Thymus (tissue), 11 donors: Measurements from ENCODE around the gene S1PR2. TPM values are rescaled to one million over a fixed set of nuclear protein-coding genes. Genes with fewer than 3 reads are reported as not detected.
A peak's percentile ranks its signal among the peaks of the same experiment; 100 is the strongest.
"Not testable (repeated sequence)": the region's sequence is repeated elsewhere in the genome, so short reads cannot be mapped to it uniquely, and the experiment has no call there.

ENCODE experiments used
- DNase-seq, 9 donors: peaks; one replicate each; pipeline ENCODE4 v3.0.0-alpha.2; 2013; ENCODE audit warnings: low spot score in 9 of 9, low read depth in 6 of 9, missing footprints in 1 of 9
- H3K27ac ChIP-seq, 2 donors: one replicate each; pipeline ENCODE4 v1.5.1; 2013; ENCODE audit warnings: control low read depth in 1 of 2, low read depth in 1 of 2, low read length in 1 of 2, mild to moderate bottlenecking in 1 of 2, moderate library complexity in 1 of 2
- H3K27me3 ChIP-seq, 2 donors: one replicate each; pipeline ENCODE4 v1.5.1; 2013; ENCODE audit warnings: low read length in 1 of 2; ENCODE audit not compliant: control insufficient read depth in 2 of 2, insufficient read depth in 1 of 2
- H3K36me3 ChIP-seq, 2 donors: one replicate each; pipeline ENCODE4 v1.5.1; 2013; ENCODE audit warnings: low read length in 1 of 2, mild to moderate bottlenecking in 1 of 2, moderate library complexity in 1 of 2; ENCODE audit not compliant: control insufficient read depth in 2 of 2, insufficient read depth in 2 of 2
- H3K4me1 ChIP-seq, 2 donors: one replicate each; pipeline ENCODE4 v1.5.1; 2013; ENCODE audit warnings: low read length in 2 of 2; ENCODE audit not compliant: control insufficient read depth in 2 of 2, insufficient read depth in 2 of 2
- H3K4me3 ChIP-seq, 2 donors: one replicate each; pipeline ENCODE4 v1.5.1; 2013; ENCODE audit warnings: low read length in 2 of 2, control low read depth in 1 of 2, mild to moderate bottlenecking in 1 of 2
- H3K9me3 ChIP-seq, 2 donors: one replicate each; pipeline ENCODE4 v1.5.1; 2013; ENCODE audit warnings: low read length in 1 of 2, mild to moderate bottlenecking in 1 of 2; ENCODE audit not compliant: control insufficient read depth in 2 of 2, insufficient read depth in 1 of 2
- WGBS: extraction: QIAGEN DNeasy Blood & Tissue Kit; methylation state at CpG from one replicate; pipeline ENCODE4 v1.1.7; 2013; 5-methylcytosine and 5-hydroxymethylcytosine counted together
- polyA plus RNA-seq: library from polyadenylated mRNA; stranded (reverse); fragments of 200-250 nt; gene quantifications from one replicate; pipeline ENCODE4 v1.2.3, GENCODE V29; 2013
- total RNA-seq: library from RNA; stranded (reverse); fragments of 120-200 nt; gene quantifications from one replicate; pipeline ENCODE4 v1.2.4, GENCODE V29; 2013
- donor health status: healthy.

The S1PR2 gene
- total and polyA plus RNA-seq, 2 donors, result 2.4 to 2.7 TPM

DNA sequence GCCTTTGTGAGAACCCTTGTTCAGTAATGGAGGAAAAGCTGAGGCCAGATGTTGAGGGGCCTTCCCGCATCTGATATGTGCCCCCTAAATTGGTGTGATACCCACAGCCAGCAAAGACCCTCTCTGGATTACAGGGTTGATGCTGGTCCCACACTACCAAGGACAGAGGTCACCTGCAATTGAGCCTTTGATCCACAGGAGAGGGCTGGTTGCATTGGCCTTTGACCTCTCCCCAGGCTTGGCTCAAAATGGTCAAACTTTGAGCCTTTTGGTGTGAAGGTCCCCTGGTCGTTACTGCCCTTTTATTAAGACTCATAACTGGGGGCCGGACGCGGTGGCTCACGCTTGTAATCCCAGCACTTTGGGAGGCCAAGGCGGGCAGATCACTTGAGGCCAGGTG lies 12.5 kb upstream of the S1PR2 start:
- no peaks in the 10 kb centered on the region for H3K9me3 ChIP-seq
- H3K27me3 ChIP-seq, result no peaks in the 10 kb centered on the region
- 98% methylated on average over 7 of the region's 7 CpGs for WGBS
- H3K27ac ChIP-seq, result no peak overlapping the region
- no peak for DNase-seq
- H3K4me1 ChIP-seq, result peaks cover 0 to 6% of the 10 kb centered on the region in 2 donors
- H3K4me3 ChIP-seq, result no peak overlapping the region
- H3K36me3 ChIP-seq, result no peaks in the 10 kb centered on the region

DNA sequence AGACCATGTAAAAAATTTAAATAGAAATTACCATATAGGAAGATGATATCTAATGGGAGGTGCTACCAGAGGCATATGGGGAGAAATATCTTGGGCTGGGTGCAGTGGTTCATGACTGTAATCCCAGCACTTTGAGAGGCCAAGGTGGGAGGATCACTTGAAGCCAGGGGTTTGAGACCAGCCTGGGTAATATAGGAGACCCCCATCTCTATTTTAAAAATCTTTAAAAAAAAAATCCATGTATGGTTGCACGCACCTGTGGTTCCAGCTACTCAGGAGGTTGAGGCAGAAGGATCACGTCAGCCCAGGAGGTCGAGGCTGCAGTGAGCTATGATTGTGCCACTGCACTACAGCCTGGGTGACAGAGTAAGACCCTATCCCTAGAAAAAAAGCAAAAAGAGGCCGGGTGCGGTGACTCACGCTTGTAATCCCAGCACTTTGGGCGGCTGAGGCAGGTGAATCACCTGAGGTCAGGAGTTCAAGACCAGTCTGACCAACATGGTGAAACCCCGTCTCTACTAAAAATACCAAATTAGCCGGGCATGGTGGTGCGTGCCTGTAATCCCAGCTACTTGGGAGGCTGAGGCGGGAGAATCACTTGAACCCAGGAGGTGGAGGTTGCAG lies 10.8 kb upstream of the S1PR2 start:
- DNase-seq, H3K27me3 ChIP-seq, H3K27ac ChIP-seq, H3K9me3 ChIP-seq, H3K4me3 ChIP-seq, H3K36me3 ChIP-seq: not testable (repeated sequence)
- WGBS, result 98% methylated on average over 11 of the region's 11 CpGs
- peaks cover 0 to 12% of the 10 kb centered on the region in 2 donors for H3K4me1 ChIP-seq

DNA sequence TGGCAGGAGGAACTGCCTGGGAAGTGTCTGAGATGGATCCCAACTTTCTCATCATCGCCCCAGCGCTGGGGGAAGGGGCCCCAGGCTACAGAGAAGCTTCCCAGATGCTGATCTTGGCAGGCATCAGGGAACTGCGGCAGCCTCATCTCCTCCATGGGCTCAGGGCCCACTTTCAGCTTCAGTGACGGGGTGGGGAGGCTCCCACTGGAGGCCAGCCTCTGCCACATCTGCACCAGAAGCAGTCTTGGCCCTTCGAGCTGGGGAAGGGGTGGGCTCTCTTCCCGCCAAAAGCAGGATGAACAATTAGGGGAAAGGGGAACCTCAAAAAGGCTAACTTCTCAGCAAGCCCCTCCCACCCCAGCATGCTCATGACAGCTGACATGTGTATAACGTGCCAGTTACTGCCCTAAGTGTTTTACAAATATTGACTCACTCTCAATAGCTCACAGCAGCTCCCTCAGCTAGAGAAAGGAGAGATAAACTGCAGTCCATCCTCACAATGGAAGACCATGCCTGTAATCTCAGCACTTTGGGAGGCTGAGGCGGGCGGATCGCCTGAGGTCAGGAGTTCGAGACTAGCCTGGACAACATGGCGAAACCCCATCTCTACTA lies 7.1 kb upstream of the S1PR2 start:
- 93% methylated on average over 12 of the region's 12 CpGs for whole genome bisulfite sequencing
- Histone ChIP-seq H3K9me3 (no peaks in the 10 kb centered on the region), H3K27ac (no peak overlapping the region), H3K4me3 (no peak overlapping the region), H3K36me3 (no peaks in the 10 kb centered on the region), H3K27me3 (no peaks in the 10 kb centered on the region), H3K4me1 (peaks cover 2 to 29% of the 10 kb centered on the region in 2 donors)
- DNase-seq, result no peak

DNA sequence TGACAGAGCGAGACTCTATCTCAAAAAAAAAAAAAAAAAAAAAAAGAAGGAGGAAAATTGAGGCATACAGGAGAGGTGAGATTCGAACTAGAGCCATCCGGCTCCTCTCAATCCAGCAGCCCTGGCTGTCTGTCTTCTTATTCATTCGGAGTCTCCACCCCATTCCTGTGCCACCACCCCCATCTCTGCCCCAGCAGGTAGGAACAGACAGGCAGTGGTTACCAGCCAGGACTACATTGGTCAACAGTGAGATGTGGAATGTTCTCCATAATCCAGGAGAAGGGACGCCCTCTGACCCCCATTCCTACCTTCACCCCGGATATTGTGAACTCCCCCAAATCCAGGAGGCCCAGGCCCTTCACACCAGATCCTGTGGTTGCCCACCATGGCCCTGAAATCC lies 6.6 kb upstream of the S1PR2 start:
- H3K27me3 ChIP-seq, result no peaks in the 10 kb centered on the region
- DNase-seq, result no peak
- no peaks in the 10 kb centered on the region for H3K36me3 ChIP-seq
- 97% methylated on average over 6 of the region's 6 CpGs for WGBS
- H3K27ac ChIP-seq, result no peak overlapping the region
- H3K4me3 ChIP-seq, result no peak overlapping the region
- peaks cover 2 to 26% of the 10 kb centered on the region in 2 donors for H3K4me1 ChIP-seq
- H3K9me3 ChIP-seq, result no peaks in the 10 kb centered on the region

DNA sequence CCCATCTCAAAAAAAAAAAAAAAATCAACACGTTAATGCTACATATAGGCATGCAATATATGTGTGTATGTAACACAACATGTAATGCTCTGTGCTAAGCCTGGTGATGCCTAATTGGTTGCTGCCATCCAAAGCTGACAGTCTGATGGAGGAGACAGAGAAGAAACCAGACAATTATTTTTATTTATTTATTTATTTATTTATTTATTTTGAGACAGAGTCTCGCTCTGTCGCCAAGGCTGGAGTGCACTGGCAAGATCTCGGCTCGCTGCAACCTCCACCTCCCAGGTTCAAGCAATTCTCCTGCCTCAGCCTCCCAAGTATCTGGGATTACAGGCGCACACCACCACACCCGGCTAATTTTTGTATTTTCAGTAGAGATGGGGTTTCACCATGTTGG lies 4.3 kb upstream of the S1PR2 start:
- H3K27ac ChIP-seq, H3K27me3 ChIP-seq, H3K4me3 ChIP-seq, H3K9me3 ChIP-seq, DNase-seq, H3K36me3 ChIP-seq: not testable (repeated sequence)
- 98% methylated on average over 7 of the region's 7 CpGs for WGBS
- peaks cover 4 to 32% of the 10 kb centered on the region in 2 donors for H3K4me1 ChIP-seq

DNA sequence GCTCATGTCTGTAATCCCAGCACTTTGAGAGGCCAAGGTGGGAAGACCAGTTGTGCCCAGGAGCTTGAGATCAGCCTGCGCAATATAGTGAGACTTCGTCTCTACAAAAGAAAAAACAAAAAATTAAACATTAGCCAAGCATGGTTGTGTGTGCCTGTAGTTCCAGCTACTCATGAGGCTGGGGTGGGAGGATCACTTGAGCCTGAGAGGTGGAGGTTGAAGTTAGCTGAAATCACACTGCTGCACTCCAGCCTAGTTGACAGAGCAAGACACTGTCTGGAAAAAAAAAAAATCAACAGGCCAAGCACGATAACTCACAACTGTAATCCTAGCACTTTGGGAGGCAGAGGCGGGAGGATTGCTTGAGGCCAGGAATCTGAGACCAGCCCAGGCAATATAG lies 3.9 kb upstream of the S1PR2 start:
- H3K9me3 ChIP-seq, result no peaks in the 10 kb centered on the region
- peaks cover 6 to 36% of the 10 kb centered on the region in 2 donors for H3K4me1 ChIP-seq
- peaks cover 3 to 12% of the 10 kb centered on the region in 2 donors for H3K27me3 ChIP-seq
- H3K27ac ChIP-seq, result no peak overlapping the region
- DNase-seq, result no peak
- WGBS, result 90% methylated on average over 4 of the region's 4 CpGs
- H3K36me3 ChIP-seq, result no peaks in the 10 kb centered on the region
- no peak overlapping the region for H3K4me3 ChIP-seq

DNA sequence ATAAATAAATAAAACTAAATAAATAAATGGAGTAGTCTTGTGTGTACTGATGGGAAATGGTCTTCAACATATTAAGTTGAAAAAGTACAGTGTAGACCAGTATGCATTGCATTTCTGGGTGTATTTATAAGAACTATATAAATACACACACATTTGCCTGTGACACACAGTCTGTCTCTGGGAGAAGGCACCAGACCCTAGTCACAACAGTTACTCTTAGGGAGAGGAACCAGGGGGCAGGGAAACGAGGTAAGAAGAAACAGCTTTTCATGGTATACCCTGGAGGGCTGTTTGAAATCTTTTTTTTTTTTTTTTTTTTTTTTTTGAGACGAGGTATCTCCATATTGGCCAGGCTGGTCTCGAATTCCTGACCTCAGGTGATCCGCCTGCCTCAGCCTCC lies 2.8 kb upstream of the S1PR2 start:
- Histone ChIP-seq H3K9me3 (no peaks in the 10 kb centered on the region), H3K27ac (no peak overlapping the region), H3K27me3 (peaks cover 3 to 18% of the 10 kb centered on the region in 2 donors), H3K4me3 (no peak overlapping the region), H3K36me3 (no peaks in the 10 kb centered on the region), H3K4me1 (peaks cover 6 to 43% of the 10 kb centered on the region in 2 donors)
- DNase-seq, result no peak
- WGBS, result 94% methylated on average over 4 of the region's 4 CpGs

DNA sequence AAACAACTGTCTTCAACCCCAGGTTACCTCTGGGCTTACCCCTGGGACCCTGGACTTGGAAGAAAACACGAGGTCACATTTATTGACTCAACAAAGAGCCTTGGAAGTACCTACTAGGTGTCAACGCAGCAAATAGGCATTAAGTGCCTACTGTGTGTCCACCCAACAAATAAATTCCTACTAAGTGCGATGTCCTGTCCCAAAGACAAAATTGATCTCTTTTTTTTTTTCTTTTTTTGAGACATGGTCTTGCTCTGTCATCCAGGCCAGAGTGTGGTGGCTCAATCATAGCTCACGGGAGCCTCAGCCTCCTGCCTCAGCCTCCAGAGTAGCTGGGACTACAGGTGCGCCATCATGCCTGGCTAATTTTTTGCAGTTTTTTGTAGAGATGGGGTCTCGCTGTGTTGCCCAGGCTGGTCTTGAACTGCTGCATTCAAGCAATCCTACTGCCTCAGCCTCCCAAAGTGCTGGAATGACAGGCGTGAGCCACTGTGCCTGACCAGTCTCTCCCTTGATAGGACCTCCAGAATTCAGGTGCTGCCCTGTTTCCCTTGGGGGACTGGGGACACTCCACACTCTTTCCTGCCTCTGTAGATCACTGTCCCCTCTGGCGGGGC lies 589 bp upstream of the S1PR2 start:
- Histone ChIP-seq H3K27ac (no peak overlapping the region), H3K4me1 (peaks cover 6 to 47% of the 10 kb centered on the region in 2 donors), H3K27me3 (peaks cover 3 to 18% of the 10 kb centered on the region in 2 donors), H3K9me3 (no peaks in the 10 kb centered on the region), H3K4me3 (peak overlapping the region; percentile 69 to 83), H3K36me3 (no peaks in the 10 kb centered on the region)
- DNase-seq, result no peak
- 85% methylated on average over 8 of the region's 8 CpGs for WGBS

DNA sequence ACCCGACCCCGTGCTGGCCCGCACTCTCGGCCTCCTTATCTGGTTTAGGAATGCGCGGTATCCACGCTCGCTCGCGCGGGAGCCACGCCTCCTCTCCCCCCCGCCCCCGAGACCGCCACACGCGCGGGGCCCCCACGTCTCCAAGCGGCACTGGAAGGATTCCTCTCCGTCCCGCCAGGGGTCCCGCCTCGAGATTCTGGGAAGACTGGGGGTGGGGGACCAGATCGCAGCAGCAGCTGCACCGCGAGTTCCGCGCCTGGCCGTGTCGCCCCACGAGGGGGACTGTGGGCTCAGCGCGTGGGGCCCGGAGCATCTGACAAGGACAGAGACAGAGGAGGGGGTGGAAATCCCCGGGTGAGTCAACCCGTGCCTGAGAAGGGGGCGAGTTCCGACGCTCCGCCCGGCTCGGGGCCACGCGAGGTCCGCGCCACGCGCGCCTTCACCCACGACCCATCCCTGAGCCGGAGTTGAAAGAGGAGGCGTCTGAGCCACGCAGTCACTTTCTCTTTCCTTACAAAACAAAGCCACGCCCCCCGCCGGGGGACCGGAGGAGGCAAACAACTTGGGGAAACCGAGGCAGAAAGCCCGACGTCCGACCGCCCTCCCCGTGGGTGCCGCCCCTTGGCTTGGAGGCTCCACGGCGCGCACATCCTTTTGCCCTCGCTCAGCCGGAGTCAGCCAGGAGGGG lies 814 bp downstream of the S1PR2 start:
- H3K27me3 ChIP-seq, result peaks cover 3 to 18% of the 10 kb centered on the region in 2 donors
- H3K4me1 ChIP-seq, result peaks cover 4 to 38% of the 10 kb centered on the region in 2 donors
- 3% methylated on average over 70 of the region's 70 CpGs for WGBS
- no peaks in the 10 kb centered on the region for H3K36me3 ChIP-seq
- H3K4me3 ChIP-seq, result peak overlapping the region; percentile 69 to 83
- H3K27ac ChIP-seq, result peak overlapping the region in 1 of 2 donors; percentile 57
- DNase-seq, result peak in 2 of 9 donors; percentile 30 to 60
- H3K9me3 ChIP-seq, result no peaks in the 10 kb centered on the region
